Stimulated activated CD8-positive, alpha-beta memory T cell treated with anti-CD3 and anti-CD28 coated beads, Interleukin-4, amount 100 ng/mL, for 48 hours (primary cell): ENCODE measurements around the gene NBEAL2.

Source experiments
- DNase-seq: peaks from one replicate; pipeline ENCODE4 v3.0.0-alpha.2; 2020

Gene NBEAL2

DNA sequence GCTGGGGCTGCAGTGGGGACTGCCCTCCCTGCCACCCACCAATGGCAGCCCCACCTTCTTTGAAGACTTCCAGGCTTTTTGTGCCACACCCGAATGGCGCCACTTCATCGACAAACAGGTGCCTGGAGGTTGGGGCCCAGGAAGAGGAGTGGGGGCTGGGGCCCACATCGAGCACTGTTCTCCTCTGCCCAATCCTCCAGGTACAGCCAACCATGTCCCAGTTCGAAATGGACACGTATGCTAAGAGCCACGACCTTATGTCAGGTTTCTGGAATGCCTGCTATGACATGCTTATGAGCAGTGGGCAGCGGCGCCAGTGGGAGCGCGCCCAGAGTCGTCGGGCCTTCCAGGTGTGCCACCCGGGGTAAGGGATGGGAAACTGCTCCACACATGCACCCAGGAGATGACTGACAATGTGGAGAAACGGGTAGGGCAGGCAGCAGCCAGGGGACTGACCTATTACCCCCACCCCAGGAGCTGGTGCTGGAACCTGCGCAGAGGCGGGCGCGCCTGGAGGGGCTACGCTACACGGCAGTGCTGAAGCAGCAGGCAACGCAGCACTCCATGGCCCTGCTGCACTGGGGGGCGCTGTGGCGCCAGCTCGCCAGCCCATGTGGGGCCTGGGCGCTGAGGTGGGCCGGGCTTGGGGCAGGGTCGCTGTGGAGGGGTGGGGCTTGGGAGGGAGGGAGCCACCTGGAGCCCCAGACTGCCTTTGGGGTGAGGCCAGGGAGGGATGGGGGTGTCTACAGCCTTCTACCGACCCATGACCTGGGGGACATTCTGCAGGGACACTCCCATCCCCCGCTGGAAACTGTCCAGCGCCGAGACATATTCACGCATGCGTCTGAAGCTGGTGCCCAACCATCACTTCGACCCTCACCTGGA is 22.9 kb downstream of the NBEAL2 start:
- DNase-seq = no peak

GRCh38 chr3:47003056-47003410 is 23.6 kb downstream of the NBEAL2 start:
- no peak for DNase-seq

DNA sequence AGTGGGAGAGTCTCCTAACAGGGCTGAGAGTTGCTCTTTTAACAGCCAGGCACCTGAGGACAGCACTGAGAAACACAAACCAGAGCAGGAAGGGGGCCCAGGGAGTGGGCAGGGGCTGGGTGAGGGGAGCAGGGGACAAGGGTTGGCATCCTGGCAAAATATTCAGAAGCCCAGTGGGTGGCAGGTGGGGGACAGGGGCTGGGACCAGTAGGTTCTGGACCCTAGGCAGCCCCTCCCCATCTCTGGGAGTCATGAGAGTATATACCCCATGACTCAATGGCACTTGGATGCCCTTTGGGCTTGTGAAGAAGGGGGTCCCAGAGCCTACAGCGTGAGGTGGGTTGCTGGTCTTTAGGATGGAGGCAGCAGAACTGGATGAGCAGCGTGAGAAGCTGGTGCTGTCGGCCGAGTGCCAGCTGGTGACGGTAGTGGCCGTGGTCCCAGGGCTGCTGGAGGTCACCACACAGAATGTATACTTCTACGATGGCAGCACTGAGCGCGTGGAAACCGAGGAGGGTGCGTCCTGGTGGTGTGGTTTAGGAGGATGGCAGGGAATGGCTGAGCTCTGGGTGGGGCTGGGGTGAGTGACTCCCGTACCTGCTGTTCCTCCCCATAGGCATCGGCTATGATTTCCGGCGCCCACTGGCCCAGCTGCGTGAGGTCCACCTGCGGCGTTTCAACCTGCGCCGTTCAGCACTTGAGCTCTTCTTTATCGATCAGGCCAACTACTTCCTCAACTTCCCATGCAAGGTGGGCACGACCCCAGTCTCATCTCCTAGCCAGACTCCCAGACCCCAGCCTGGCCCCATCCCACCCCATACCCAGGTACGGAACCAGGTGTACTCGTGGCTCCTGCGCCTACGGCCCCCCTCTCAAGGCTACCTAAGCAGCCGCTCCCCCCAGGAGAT is 24.2 kb downstream of the NBEAL2 start:
- no peak for DNase-seq

DNA sequence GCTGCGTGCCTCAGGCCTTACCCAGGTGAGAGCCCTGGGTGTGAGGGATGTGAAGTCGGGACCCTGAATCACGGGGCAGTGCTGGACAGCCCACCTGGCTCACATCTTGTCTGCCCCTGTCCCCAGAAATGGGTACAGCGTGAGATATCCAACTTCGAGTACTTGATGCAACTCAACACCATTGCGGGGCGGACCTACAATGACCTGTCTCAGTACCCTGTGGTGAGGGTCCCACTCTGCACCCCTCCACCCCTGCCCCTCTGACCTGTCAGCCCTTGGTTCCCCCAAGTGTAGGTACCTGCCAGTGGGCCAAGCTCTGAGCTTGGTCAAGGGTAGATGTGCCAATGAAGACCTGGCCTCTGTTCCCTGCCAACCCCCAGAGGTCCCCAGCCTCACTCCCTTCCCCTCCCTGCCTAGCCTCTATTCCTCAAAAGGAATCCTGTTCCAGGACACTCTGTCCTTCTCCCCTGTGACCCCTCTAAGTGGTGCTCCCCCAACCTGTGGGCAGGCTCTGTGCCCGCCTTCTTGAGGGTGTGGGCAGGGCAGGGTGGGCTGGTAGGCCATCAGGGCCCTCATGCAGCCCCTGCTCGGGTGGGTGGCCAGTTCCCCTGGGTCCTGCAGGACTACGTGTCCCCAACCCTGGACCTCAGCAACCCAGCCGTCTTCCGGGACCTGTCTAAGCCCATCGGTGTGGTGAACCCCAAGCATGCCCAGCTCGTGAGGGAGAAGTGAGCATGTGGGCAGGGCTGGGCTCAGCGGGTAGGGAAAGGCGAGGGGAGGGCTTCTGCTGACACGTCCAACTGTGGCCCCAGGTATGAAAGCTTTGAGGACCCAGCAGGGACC is 25.1 kb downstream of the NBEAL2 start:
- no peak for DNase-seq

DNA sequence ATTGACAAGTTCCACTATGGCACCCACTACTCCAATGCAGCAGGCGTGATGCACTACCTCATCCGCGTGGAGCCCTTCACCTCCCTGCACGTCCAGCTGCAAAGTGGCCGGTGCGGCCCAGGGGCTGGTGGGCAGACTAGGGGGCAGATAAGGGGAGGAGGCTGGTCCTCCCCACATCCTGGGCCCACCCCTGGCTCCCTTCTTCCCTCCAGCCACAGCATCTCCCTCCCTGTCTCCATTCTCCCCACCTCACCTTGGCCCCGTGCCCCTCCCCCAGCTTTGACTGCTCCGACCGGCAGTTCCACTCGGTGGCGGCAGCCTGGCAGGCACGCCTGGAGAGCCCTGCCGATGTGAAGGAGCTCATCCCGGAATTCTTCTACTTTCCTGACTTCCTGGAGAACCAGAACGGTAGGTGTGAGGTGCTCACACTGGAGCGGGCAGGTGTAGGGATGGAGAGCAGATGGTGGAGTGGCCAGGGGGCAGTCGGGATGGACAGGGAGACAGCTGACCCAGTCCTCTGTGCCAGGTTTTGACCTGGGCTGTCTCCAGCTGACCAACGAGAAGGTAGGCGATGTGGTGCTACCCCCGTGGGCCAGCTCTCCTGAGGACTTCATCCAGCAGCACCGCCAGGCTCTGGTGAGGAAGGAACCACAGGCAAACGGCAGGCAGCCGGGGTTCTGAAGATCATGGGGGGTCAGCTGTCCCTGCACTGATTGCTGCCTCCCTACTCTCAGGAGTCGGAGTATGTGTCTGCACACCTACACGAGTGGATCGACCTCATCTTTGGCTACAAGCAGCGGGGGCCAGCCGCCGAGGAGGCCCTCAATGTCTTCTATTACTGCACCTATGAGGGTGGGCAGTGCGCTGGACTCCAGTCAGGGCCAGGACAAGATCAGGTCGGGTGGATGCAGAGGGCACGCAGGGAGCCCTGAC is 26.0 kb downstream of the NBEAL2 start:
- no peak for DNase-seq

GRCh38 chr3:47006145-47006651 is 26.7 kb downstream of the NBEAL2 start:
- no peak for DNase-seq

DNA sequence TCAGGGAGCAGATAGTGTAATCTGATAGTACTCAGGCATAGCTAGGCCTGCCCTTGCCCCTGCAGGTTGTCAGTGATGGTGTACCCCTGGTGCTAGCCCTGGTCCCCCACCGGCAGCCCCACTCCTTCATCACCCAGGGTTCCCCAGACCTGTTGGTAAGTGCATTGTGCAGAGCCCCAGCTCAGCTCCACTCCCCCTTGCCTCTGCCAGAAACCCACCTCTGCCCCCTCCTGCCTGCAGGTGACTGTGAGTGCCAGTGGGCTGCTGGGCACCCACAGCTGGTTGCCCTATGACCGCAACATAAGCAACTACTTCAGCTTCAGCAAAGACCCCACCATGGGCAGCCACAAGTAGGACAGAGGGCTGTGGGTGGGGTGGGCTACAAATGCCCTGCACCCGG is 27.5 kb downstream of the NBEAL2 start:
- no peak for DNase-seq

- no peak for DNase-seq
Measured at GRCh38 chr3:47007482-47008233, 28.2 kb downstream of the NBEAL2 start.

DNA sequence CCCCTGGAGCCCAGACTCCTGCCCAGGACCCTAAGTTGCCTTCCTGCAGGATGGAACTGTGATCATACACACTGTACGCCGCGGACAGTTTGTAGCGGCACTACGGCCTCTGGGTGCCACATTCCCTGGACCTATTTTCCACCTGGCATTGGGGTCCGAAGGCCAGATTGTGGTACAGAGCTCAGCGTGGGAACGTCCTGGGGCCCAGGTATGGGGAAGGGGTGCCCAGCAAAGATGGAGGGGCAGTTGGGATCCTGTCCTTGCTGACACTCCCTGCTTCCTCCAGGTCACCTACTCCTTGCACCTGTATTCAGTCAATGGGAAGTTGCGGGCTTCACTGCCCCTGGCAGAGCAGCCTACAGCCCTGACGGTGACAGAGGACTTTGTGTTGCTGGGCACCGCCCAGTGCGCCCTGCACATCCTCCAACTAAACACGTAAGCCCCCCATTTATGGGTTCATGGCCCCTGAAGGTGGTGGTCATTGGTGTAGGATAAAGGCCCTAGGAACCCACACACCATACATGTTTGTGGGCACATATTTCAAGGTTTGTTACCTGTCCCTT is 28.8 kb downstream of the NBEAL2 start:
- DNase-seq = no peak

- no peak for DNase-seq
Measured at GRCh38 chr3:47008851-47009224, 29.4 kb downstream of the NBEAL2 start.

DNA sequence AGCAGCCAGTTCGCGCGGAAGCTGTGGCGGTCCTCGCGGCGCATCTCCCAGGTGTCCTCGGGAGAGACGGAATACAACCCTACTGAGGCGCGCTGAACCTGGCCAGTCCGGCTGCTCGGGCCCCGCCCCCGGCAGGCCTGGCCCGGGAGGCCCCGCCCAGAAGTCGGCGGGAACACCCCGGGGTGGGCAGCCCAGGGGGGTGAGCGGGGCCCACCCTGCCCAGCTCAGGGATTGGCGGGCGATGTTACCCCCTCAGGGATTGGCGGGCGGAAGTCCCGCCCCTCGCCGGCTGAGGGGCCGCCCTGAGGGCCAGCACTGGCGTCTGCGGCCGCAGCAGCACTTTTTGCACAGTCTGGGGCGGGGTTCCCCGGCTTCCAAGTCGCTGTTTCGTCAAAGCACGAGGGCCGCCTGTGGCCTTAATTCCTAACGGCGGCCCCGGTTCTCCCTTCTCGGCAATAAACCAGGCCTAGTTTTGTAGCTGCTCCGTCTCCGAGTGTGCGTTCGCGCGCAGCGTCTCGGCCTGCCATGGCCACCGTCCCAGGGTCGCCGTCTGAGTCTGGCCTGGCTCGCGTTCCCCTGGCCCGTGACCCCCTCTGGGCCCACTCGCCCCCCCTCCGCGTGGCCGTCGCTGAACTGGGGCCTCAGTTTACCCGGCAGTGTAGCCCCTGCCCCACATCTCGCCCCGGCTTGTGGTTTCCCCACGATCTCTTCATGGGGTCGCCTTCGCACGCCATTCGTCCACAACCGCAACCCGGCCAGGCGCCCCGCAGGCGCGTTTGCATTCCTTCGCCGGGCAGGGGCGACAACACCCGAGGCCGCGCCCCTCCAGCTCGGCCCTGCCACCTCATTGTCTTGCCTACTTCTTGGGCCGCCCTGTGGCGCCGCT is 30.0 kb downstream of the NBEAL2 start:
- peak; percentile 84 for DNase-seq

DNA sequence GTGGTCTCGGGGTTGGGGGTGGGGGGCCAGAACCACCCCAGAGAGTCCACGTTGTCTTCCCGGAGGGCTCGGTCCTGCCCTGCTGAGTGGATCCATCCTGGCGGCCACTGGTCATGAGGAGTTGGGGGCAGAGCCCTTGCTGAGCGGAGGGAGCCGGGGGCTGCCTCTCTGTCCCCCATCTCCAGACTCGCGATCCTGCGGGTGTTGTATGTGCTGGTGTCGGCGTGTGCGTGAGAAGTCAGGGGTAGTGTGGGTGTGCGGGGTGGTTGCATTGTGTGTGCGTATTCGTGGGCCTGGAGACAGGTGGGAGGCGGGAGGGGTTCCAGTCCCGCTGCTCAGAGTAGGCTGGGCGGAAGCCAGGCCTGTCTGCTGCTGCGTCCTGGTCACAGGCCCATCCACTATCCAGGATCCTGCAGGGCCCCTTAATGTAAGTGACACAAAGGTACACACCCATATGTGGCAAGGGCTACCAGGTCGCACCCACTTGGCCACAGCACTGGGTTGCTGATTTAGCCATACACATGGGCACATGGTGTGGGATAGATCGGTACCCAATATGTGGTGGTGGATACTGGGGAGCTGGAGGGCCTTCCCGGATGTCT is 30.7 kb downstream of the NBEAL2 start:
- DNase-seq = peak; percentile 24

DNA sequence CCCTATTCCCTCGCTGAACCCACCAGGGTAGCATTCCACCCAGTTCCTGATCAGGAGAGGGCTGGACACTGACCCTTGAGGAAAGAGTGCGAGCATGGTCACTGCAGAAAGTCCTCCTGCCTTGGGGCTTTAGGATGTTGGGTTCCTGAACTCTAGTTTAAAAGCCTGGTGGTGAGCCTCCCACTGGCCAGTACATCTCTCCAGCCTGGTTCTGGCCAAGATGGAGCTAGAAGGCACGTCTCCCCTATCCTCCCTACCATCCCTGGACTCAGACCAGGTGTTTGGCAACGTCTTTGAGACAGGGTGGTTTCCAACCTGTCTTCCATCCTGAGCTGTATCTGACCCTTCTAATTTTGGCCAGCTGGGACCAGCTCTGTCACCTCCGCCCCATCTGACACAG is 31.4 kb downstream of the NBEAL2 start:
- DNase-seq = peak; percentile 20

GRCh38 chr3:47011371-47011770 is 31.9 kb downstream of the NBEAL2 start:
- peak; percentile 23 for DNase-seq

- DNase-seq = peak; percentile 21
Measured at GRCh38 chr3:47012342-47013230, 33.1 kb downstream of the NBEAL2 start.

- peak; percentile 21 for DNase-seq
Measured at GRCh38 chr3:47013231-47013630, 33.8 kb downstream of the NBEAL2 start.

DNA sequence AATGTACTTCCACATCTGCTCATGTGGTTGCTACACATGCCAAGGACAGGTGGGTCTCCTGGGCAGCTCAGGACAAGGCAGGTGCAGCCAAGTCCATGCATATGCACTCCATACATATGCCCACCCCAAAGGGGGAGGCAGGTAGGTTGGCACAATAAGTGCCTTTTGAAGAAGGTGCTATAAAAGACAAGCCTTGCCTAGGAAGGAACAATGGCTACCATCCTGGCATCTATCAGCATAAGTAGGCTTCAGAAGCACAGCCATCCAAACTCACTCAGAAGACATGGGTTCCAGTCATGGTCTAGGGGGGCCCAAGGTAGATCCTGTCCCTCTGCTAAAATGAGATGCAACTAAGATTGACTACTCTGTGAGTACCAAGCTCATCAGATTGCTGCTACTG is 34.6 kb downstream of the NBEAL2 start:
- no peak for DNase-seq

DNA sequence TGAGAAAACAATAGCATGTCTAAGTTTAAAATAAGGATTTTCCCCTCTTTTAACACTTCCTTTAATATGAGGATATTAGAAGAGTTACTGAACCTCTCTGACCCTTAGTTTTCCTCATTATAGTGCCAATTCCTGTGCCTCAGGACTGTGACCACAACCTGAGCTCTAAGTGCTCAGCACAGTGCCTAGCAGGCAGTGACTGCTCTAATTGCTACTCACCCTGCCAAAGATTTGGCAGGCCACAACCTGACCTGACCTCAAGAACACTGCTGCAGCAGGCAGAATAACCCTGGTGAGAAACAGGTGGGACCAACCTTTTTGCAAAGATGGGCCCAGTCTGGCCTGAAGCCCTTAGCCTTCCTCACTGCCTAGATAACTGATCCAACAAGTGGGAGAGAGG is 35.7 kb downstream of the NBEAL2 start:
- no peak for DNase-seq
